Measurements from ENCODE around the gene VPS54.
A peak's percentile ranks its signal among the peaks of the same experiment; 100 is the strongest.

Gene VPS54

GRCh38 chr2:63875559-63876245 is 143.5 kb downstream of the VPS54 start:
- in situ Hi-C loops (cut with HindIII; ENCODE audit: low pct_unique_long_range_greater_than_20kb, low sequenced_read_pairs) = no loop called here
- DNase-seq (ENCODE audit: low read depth in 1 of 2, low spot score in 1 of 2) = no peak
- no peak for TF ChIP-seq JUND (IDR thresholded peaks at IDR 0.05; ENCODE audit: low read depth)

DNA sequence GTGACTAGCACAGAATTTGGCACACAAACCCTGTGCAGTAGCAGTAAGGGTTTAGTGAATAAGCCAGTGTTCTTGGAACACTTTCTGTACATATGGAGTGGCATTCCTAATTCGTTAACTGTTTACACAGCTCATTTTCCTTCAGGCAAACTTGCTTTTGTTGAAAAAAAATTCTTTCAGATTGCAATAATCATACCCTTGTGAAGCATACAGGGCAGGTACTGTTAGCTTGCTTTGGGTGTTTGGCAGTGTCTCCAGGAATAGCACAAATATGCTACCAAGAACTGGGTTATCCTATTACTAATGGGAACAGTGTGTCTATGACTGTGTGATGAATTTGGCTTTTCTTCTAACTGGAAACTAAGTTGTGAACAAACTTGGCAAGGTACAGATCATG is 144.1 kb downstream of the VPS54 start:
- no peak for TF ChIP-seq JUND (IDR thresholded peaks at IDR 0.05; ENCODE audit: low read depth)
- DNase-seq (ENCODE audit: low read depth in 1 of 2, low spot score in 1 of 2) = peak; percentile 23 to 29
- in situ Hi-C loops (cut with HindIII; ENCODE audit: low pct_unique_long_range_greater_than_20kb, low sequenced_read_pairs) = no loop called here

DNA sequence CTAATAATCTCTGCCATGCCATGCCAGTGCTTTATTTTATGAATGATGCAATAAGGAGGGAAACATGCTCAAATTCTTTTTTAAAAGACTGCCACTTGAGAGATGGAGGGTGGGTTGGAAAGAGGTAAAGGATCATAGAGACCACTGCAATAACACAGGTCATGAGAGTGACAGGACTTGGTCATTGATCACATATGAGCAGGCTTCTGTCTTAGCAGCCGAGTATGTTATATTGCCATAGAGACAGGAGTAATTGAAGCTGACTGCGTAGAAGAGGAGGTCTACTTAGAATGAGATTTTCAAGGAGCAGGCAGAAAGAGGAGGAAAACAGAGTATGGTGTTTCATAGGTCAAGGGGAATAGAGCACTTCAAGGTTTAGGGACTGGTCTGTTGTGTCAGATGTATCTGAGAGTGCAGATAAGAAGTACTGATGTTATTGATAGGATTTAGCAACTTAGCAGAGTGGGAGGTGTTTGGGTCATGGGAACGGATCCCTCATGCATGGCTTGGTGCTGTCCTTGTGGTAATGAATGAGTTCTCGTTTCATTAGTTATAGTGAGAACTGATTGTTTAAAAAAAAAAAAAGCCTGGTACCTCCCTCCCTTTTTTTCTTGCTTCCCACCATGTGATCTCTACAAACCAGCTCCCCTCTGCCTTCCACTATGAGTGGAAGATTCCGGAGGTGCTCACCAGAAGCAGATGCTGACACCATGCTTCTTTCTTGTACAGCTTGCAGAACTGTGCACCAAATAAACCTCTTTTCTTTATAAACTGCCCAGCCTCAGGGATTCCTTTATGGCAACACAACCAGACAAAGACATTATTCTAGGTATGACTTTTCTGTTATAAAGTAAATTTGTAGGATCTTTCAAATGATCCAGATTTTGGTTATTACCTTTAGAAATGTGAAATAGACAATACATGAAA is 144.8 kb downstream of the VPS54 start:
- in situ Hi-C loops (cut with HindIII; ENCODE audit: low pct_unique_long_range_greater_than_20kb, low sequenced_read_pairs) = no loop called here
- TF ChIP-seq JUND (IDR thresholded peaks at IDR 0.05; ENCODE audit: low read depth) = no peak
- no peak for DNase-seq (ENCODE audit: low read depth in 1 of 2, low spot score in 1 of 2)

GRCh38 chr2:63872571-63873328 is 146.5 kb downstream of the VPS54 start:
- no peak for DNase-seq (ENCODE audit: low read depth in 1 of 2, low spot score in 1 of 2)
- TF ChIP-seq JUND (IDR thresholded peaks at IDR 0.05; ENCODE audit: low read depth) = no peak
- in situ Hi-C loops (cut with HindIII; ENCODE audit: low pct_unique_long_range_greater_than_20kb, low sequenced_read_pairs) = no loop called here

DNA sequence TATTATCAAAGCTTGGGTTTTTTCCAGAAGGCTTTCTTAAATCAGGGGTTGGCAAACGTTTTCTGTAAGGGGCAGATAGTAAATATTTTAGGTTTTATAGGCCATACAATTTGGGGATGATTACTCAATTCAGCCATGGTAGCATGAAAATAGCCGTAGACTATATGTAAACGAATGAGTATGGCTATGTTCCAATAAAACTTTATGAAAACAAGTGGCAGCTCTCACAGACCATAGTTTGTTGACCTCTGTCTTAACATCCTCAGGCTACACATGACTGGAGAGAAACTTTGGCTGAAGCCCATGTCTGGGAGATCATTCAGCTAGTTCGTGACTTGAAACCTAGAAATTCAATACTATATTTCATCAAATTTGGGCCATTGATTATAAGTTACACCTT is 147.4 kb downstream of the VPS54 start:
- no peak for TF ChIP-seq JUND (IDR thresholded peaks at IDR 0.05; ENCODE audit: low read depth)
- no peak for DNase-seq (ENCODE audit: low read depth in 1 of 2, low spot score in 1 of 2)
- in situ Hi-C loops (cut with HindIII; ENCODE audit: low pct_unique_long_range_greater_than_20kb, low sequenced_read_pairs) = no loop called here

- in situ Hi-C loops (cut with HindIII; ENCODE audit: low pct_unique_long_range_greater_than_20kb, low sequenced_read_pairs) = no loop called here
- no peak for DNase-seq (ENCODE audit: low read depth in 1 of 2, low spot score in 1 of 2)
- no peak for TF ChIP-seq JUND (IDR thresholded peaks at IDR 0.05; ENCODE audit: low read depth)
These were observed 148.5 kb downstream of the VPS54 start for GRCh38 chr2:63870679-63871078.

DNA sequence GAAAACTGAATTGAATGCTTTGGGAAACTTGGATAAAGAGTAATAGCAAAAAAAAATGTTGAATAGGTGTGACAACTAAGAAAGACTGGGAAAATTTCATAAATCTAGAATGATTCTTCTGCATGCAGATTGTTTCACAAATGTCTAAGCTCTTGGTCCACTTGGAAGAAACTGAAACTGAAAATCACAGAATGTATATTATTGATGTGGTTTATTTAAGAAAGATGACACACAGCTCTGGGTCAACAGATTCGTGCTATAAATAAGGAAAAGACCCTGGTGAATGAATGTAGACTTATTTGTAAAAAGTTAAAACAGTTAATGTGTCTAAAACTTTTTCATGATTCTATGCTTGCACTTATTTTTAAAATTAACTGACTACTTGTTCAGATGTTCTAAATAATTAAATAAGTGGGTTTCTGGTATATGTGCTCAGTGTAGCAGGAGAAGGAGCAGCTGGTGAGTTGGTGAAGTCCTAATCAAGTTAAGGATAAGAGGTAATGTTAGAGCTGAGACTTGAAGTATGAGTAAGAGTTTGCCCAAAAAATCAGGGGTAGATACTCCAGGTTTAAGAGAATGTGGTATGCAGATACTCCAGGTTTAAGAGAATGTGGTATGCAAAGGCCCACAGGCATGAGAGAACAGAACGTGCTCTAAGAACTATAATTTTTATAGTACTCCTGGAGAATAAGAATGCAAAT is 153.1 kb downstream of the VPS54 start:
- DNase-seq (ENCODE audit: low read depth in 1 of 2, low spot score in 1 of 2) = no peak
- in situ Hi-C loops (cut with HindIII; ENCODE audit: low pct_unique_long_range_greater_than_20kb, low sequenced_read_pairs) = no loop called here
- no peak for TF ChIP-seq JUND (IDR thresholded peaks at IDR 0.05; ENCODE audit: low read depth)

DNA sequence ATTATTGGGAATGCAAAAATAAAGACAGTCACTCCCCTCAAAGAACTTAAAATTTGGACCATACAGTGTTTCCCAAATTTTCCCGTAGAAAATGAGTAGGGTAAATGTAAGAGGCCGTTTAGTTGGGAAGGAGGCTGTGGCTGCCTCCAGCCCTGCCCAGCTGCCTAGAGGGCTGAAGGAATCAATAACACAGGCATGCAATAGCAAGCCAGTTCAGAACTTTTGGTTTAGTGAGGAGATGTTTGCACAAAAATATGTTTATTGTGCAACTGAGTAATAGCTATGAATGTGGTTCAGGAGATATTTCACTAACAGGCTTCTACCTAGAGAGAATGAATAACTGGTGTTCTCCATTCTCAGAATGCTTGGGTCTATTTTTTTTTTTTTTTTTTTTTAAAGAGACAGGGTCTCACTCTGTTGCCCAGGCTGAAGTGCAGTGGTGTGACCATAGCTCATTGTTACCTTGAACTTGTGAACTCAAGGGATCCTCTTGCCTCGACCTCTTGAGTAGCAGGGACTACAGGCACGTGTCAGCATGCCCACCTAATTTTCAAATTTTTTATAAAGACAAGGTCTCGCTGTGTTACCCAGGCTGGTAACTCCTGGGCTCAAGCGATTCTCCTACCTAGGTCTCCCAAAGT is 153.9 kb downstream of the VPS54 start:
- in situ Hi-C loops (cut with HindIII; ENCODE audit: low pct_unique_long_range_greater_than_20kb, low sequenced_read_pairs) = no loop called here
- TF ChIP-seq JUND (IDR thresholded peaks at IDR 0.05; ENCODE audit: low read depth) = no peak
- no peak for DNase-seq (ENCODE audit: low read depth in 1 of 2, low spot score in 1 of 2)

GRCh38 chr2:63863707-63864106 is 155.5 kb downstream of the VPS54 start:
- no peak for DNase-seq (ENCODE audit: low read depth in 1 of 2, low spot score in 1 of 2)
- TF ChIP-seq JUND (IDR thresholded peaks at IDR 0.05; ENCODE audit: low read depth) = no peak
- in situ Hi-C loops (cut with HindIII; ENCODE audit: low pct_unique_long_range_greater_than_20kb, low sequenced_read_pairs) = no loop called here

GRCh38 chr2:63862806-63863205 is 156.4 kb downstream of the VPS54 start:
- no peak for DNase-seq (ENCODE audit: low read depth in 1 of 2, low spot score in 1 of 2)

GRCh38 chr2:63861220-63861822 is 157.9 kb downstream of the VPS54 start:
- DNase-seq (ENCODE audit: low read depth in 1 of 2, low spot score in 1 of 2) = peak in 1 of 2 experiments; percentile 64
- TF ChIP-seq JUND (IDR thresholded peaks at IDR 0.05; ENCODE audit: low read depth) = no peak
- in situ Hi-C loops (cut with HindIII; ENCODE audit: low pct_unique_long_range_greater_than_20kb, low sequenced_read_pairs) = no loop called here

More at GRCh38 chr2:63862806-63863205, 156.4 kb downstream of the VPS54 start:
- in situ Hi-C loops (cut with HindIII; ENCODE audit: low pct_unique_long_range_greater_than_20kb, low sequenced_read_pairs) = no loop called here
- no peak for TF ChIP-seq JUND (IDR thresholded peaks at IDR 0.05; ENCODE audit: low read depth)

Measured in T47D (cell line).